Measurements from ENCODE around the gene ADAMTS4.

ADAMTS4 gene

GRCh38 chr1:161174911-161175310 lies 23.9 kb downstream of the ADAMTS4 start:
- no peak for DNase-seq (ENCODE audit: low read depth in 2 of 2)

GRCh38 chr1:161173711-161174110 lies 25.1 kb downstream of the ADAMTS4 start:
- DNase-seq (ENCODE audit: low read depth in 2 of 2), result no peak

GRCh38 chr1:161172776-161173376 lies 26.0 kb downstream of the ADAMTS4 start:
- DNase-seq (ENCODE audit: low read depth in 2 of 2), result no peak

GRCh38 chr1:161172349-161172748 lies 26.5 kb downstream of the ADAMTS4 start:
- no peak for DNase-seq (ENCODE audit: low read depth in 2 of 2)

GRCh38 chr1:161171696-161172095 lies 27.2 kb downstream of the ADAMTS4 start:
- DNase-seq (ENCODE audit: low read depth in 2 of 2), result no peak

GRCh38 chr1:161171191-161171590 lies 27.7 kb downstream of the ADAMTS4 start:
- DNase-seq (ENCODE audit: low read depth in 2 of 2), result no peak

- no peak for DNase-seq (ENCODE audit: low read depth in 2 of 2)
Observed at GRCh38 chr1:161168906-161169305, 29.9 kb downstream of the ADAMTS4 start.

GRCh38 chr1:161166669-161167548 lies 31.9 kb downstream of the ADAMTS4 start:
- DNase-seq (ENCODE audit: low read depth in 2 of 2), result no peak

- DNase-seq (ENCODE audit: low read depth in 2 of 2), result peak; percentile 72 to 84
Observed at GRCh38 chr1:161165742-161166668, 32.8 kb downstream of the ADAMTS4 start, which contains the start of gene PPOX. PPOX (plus strand) TSS chr1:161166426; CDS start chr1:161166848, 422 bp downstream.

- no peak for DNase-seq (ENCODE audit: low read depth in 2 of 2)
Observed at GRCh38 chr1:161164901-161165610, 33.8 kb downstream of the ADAMTS4 start.

- DNase-seq (ENCODE audit: low read depth in 2 of 2), result no peak
Observed at GRCh38 chr1:161163793-161164192, 35.1 kb downstream of the ADAMTS4 start.

- no peak for DNase-seq (ENCODE audit: low read depth in 2 of 2)
Observed at GRCh38 chr1:161162806-161163205, 36.0 kb downstream of the ADAMTS4 start.

- DNase-seq (ENCODE audit: low read depth in 2 of 2), result no peak
Observed at GRCh38 chr1:161162052-161162451, 36.8 kb downstream of the ADAMTS4 start.

GRCh38 chr1:161161652-161162051 lies 37.2 kb downstream of the ADAMTS4 start:
- no peak for DNase-seq (ENCODE audit: low read depth in 2 of 2)

GRCh38 chr1:161160671-161161145 lies 38.1 kb downstream of the ADAMTS4 start:
- DNase-seq (ENCODE audit: low read depth in 2 of 2), result no peak

GRCh38 chr1:161159913-161160243 lies 39.0 kb downstream of the ADAMTS4 start:
- no peak for DNase-seq (ENCODE audit: low read depth in 2 of 2)

- DNase-seq (ENCODE audit: low read depth in 2 of 2), result peak; percentile 81 to 88
Observed at GRCh38 chr1:161159087-161159912, 39.6 kb downstream of the ADAMTS4 start, which contains the start of gene USP21. USP21 (plus strand) TSS chr1:161159500; CDS start chr1:161160641, 1,141 bp downstream.

- DNase-seq (ENCODE audit: low read depth in 2 of 2), result no peak
Observed at GRCh38 chr1:161158316-161159010, 40.4 kb downstream of the ADAMTS4 start.

- no peak for DNase-seq (ENCODE audit: low read depth in 2 of 2)
Observed at GRCh38 chr1:161157867-161158266, 41.0 kb downstream of the ADAMTS4 start.
